NCI-H1930 (cell line): ENCODE results near the gene ADAMTS6.
A peak's percentile ranks its signal among the peaks of the same experiment; 100 is the strongest.

Experiments used
- DNase-seq, 2 experiments: peaks; one replicate each; lab custom pipeline; 2025; lab: John Stamatoyannopoulos, UW

ADAMTS6 gene

GRCh38 chr5:65144136-65144871 lies 337.4 kb downstream of the ADAMTS6 start:
- DNase-seq, result no peak

GRCh38 chr5:65142511-65143011 lies 339.2 kb downstream of the ADAMTS6 start:
- peak in 1 of 2 experiments; percentile 8 for DNase-seq

GRCh38 chr5:65142016-65142415 lies 339.7 kb downstream of the ADAMTS6 start:
- peak in 1 of 2 experiments; percentile 50 for DNase-seq

- peak in 1 of 2 experiments; percentile 56 for DNase-seq
These were observed 340.2 kb downstream of the ADAMTS6 start for GRCh38 chr5:65141493-65141892.

- no peak for DNase-seq
These were observed 344.1 kb downstream of the ADAMTS6 start for GRCh38 chr5:65137631-65138030.

- no peak for DNase-seq
These were observed 348.1 kb downstream of the ADAMTS6 start for GRCh38 chr5:65133477-65134110.

- DNase-seq, result no peak
These were observed 349.3 kb downstream of the ADAMTS6 start for GRCh38 chr5:65132386-65132785.

- no peak for DNase-seq
These were observed 353.5 kb downstream of the ADAMTS6 start for GRCh38 chr5:65128226-65128625.

GRCh38 chr5:65127161-65127901 lies 354.4 kb downstream of the ADAMTS6 start:
- DNase-seq, result no peak

GRCh38 chr5:65126542-65127069 lies 355.1 kb downstream of the ADAMTS6 start:
- DNase-seq, result no peak

- no peak for DNase-seq
These were observed 355.9 kb downstream of the ADAMTS6 start for GRCh38 chr5:65125591-65126541.

GRCh38 chr5:65121880-65122436 lies 359.8 kb downstream of the ADAMTS6 start:
- no peak for DNase-seq

- no peak for DNase-seq
These were observed 361.3 kb downstream of the ADAMTS6 start for GRCh38 chr5:65120371-65120967.

- DNase-seq, result no peak
These were observed 364.2 kb downstream of the ADAMTS6 start for GRCh38 chr5:65117525-65117924.

- no peak for DNase-seq
These were observed 367.9 kb downstream of the ADAMTS6 start for GRCh38 chr5:65113771-65114170.

- no peak for DNase-seq
These were observed 369.6 kb downstream of the ADAMTS6 start for GRCh38 chr5:65111961-65112658.

GRCh38 chr5:65108786-65109743 lies 372.7 kb downstream of the ADAMTS6 start:
- no peak for DNase-seq

- no peak for DNase-seq
These were observed 376.4 kb downstream of the ADAMTS6 start for GRCh38 chr5:65105301-65105700.

- no peak for DNase-seq
These were observed 376.9 kb downstream of the ADAMTS6 start for GRCh38 chr5:65104831-65105230.
